ENCODE data around the gene PODNL1. TPM values are rescaled to one million over a fixed set of nuclear protein-coding genes. Genes with fewer than 3 reads are reported as not detected.

Gene PODNL1
- total and polyA plus RNA-seq, 2 of the 13 experiments (the other 11 are each of a cell fraction or from before 2014, with no cell fraction given): 0.18 TPM; not detected in 1

DNA sequence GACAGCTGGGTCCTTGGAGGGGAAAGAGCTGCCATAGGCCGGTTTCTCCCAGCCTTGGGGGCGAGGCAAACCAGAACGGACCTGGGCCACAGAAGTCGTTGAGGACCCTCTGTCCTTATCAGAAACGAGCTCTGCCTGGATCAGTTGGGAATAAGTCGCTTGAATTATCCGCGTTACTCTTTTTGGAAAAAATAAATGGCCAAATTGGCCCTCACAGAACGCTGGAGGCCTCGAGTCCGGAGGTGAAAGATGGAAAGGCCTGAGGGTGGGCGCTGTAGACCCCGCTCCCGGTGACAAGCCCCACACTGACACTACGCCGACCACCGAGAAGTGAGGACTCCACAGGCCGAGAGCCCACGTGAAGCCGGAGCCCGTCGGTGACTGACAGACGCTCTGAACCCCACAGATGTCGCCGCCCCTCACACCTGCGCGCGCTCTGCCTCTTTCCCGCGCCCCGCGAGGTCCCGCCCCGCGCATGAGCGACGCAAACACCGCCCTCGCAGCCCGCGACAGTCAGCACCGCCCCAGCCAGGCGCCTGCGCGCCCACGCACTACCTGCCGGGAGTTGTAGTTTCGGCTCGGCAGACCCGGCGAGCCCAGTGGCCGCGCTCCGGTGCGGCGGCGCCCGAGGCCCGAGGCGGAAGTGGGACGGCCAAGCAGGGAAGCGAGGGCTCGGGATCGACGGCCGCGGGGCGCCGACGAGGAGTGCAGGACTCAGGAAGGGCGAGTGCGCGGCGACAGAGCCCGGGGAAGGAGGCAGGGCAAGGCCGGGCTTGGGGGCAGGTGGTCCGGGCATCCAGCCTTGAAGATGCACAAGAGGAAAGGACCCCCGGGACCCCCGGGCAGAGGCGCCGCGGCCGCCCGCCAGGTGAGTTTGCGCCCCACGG is 32.3 kb downstream of the PODNL1 start, which contains the start of the genes BRME1 and CC2D1A (continued):
- TF ChIP-seq ZHX1 (CRISPR knock-in tag; IDR thresholded peaks at IDR 0.05; ENCODE audit: low read depth) (peak; percentile 52; the same call in 1 of the 2 replicates), ATF1 (CRISPR knock-in tag; IDR thresholded peaks at IDR 0.05) (no peak), ZNF678 (CRISPR knock-in tag; IDR thresholded peaks at IDR 0.05) (no peak), PHF5A (CRISPR knock-in tag; IDR thresholded peaks at IDR 0.05; ENCODE audit: low read depth, unreplicated experiment) (no peak), PHF8 (CRISPR knock-in tag; IDR thresholded peaks at IDR 0.05) (peak; percentile 89), PRPF4 (IDR thresholded peaks at IDR 0.05; ENCODE audit: low read depth, low read length, poor library complexity, severe bottlenecking) (peak; percentile 32), ZNF777 (CRISPR knock-in tag; IDR thresholded peaks at IDR 0.05) (peak; percentile 96), ARNTL (CRISPR knock-in tag; IDR thresholded peaks at IDR 0.05) (0 out of 2 replicates have a peak, but pooled peaks have one; percentile 18), MYNN (CRISPR knock-in tag; IDR thresholded peaks at IDR 0.05; ENCODE audit: low read depth) (no peak), ZNF572 (CRISPR knock-in tag; IDR thresholded peaks at IDR 0.05) (no peak), ESRRA (CRISPR knock-in tag; IDR thresholded peaks at IDR 0.05; ENCODE audit: low read depth) (peak; percentile 37; the same call in 1 of the 2 replicates), ZNF792 (CRISPR knock-in tag; IDR thresholded peaks at IDR 0.05) (peak; percentile 68), AFF4 (CRISPR knock-in tag; IDR thresholded peaks at IDR 0.05) (no peak), KDM4B (CRISPR knock-in tag; IDR thresholded peaks at IDR 0.05) (no peak), CCDC6 (CRISPR knock-in tag; IDR thresholded peaks at IDR 0.05) (peak; percentile 91), ZNF235 (CRISPR knock-in tag; IDR thresholded peaks at IDR 0.05; ENCODE audit: borderline replicate concordance) (no peak), ZMYM4 (CRISPR knock-in tag; IDR thresholded peaks at IDR 0.05) (no peak; the same call in 1 of the 2 replicates), SMC3 (IDR thresholded peaks at IDR 0.05; ENCODE audit: low read length) (no peak)
- TF ChIP-seq, protein P1, sequence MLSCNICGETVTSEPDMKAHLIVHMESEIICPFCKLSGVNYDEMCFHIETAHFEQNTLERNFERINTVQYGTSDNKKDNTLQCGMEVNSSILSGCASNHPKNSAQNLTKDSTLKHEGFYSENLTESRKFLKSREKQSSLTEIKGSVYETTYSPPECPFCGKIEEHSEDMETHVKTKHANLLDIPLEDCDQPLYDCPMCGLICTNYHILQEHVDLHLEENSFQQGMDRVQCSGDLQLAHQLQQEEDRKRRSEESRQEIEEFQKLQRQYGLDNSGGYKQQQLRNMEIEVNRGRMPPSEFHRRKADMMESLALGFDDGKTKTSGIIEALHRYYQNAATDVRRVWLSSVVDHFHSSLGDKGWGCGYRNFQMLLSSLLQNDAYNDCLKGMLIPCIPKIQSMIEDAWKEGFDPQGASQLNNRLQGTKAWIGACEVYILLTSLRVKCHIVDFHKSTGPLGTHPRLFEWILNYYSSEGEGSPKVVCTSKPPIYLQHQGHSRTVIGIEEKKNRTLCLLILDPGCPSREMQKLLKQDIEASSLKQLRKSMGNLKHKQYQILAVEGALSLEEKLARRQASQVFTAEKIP (CRISPR knock-in tag; IDR thresholded peaks at IDR 0.05; ENCODE audit: borderline replicate concordance): no peak
- TF ChIP-seq, protein P2, sequence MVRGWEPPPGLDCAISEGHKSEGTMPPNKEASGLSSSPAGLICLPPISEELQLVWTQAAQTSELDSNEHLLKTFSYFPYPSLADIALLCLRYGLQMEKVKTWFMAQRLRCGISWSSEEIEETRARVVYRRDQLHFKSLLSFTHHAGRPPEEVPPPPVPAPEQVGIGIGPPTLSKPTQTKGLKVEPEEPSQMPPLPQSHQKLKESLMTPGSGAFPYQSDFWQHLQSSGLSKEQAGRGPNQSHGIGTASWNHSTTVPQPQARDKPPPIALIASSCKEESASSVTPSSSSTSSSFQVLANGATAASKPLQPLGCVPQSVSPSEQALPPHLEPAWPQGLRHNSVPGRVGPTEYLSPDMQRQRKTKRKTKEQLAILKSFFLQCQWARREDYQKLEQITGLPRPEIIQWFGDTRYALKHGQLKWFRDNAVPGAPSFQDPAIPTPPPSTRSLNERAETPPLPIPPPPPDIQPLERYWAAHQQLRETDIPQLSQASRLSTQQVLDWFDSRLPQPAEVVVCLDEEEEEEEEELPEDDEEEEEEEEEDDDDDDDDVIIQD (CRISPR knock-in tag; IDR thresholded peaks at IDR 0.05; ENCODE audit: low read depth): no peak
